Measurements from ENCODE around the gene CDH11. TPM values are rescaled to one million over a fixed set of nuclear protein-coding genes. Genes with fewer than 3 reads are reported as not detected.

CDH11 gene
- total and polyA plus RNA-seq, 2 donors (not counting 1 experiment from before 2014, with no cell fraction given), result 220 to 335 TPM

DNA sequence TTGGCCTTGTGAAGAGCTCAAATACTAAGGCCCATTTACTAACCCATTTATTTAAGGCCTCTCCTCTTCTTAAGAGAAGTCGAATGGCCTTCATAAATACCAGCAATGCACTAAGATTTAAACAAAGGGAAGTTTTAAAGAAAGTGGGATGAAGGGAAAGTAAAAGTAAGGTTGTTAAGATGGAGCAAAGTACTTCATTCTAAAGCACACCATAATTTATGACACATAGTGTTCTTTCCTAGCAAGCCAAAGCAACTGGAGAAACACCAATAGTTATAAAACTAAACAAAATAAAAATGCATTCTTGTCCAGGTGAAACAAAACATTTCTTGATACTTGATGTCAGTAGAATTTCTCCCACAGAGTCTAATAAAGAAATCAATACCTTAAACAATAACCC lies 27.9 kb downstream of the CDH11 start:
- TF ChIP-seq EZH2 (IDR thresholded peaks at IDR 0.05; ENCODE audit: low read length, missing control alignments), result no peak
- TF ChIP-seq, protein P1, sequence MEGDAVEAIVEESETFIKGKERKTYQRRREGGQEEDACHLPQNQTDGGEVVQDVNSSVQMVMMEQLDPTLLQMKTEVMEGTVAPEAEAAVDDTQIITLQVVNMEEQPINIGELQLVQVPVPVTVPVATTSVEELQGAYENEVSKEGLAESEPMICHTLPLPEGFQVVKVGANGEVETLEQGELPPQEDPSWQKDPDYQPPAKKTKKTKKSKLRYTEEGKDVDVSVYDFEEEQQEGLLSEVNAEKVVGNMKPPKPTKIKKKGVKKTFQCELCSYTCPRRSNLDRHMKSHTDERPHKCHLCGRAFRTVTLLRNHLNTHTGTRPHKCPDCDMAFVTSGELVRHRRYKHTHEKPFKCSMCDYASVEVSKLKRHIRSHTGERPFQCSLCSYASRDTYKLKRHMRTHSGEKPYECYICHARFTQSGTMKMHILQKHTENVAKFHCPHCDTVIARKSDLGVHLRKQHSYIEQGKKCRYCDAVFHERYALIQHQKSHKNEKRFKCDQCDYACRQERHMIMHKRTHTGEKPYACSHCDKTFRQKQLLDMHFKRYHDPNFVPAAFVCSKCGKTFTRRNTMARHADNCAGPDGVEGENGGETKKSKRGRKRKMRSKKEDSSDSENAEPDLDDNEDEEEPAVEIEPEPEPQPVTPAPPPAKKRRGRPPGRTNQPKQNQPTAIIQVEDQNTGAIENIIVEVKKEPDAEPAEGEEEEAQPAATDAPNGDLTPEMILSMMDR (conservative IDR thresholded peaks at IDR 0.05 in 1 of 2, IDR thresholded peaks at IDR 0.05 in 1 of 2; ENCODE audit: low read depth in 1 of 2, low read length in 2 of 2), result no peak
- H3K4me1 ChIP-seq (ENCODE audit: control insufficient read depth, extremely low read depth, insufficient read depth, low read length), result no peaks in the 10 kb centered on the region
- H3K4me2 ChIP-seq (ENCODE audit: extremely low read depth, insufficient read depth, low read length), result no peak overlapping the region
- no peaks in the 10 kb centered on the region for H3K9me3 ChIP-seq (ENCODE audit: control insufficient read depth, insufficient read depth, low read depth, low read length)
- no peaks in the 10 kb centered on the region for H3K27me3 ChIP-seq (ENCODE audit: control insufficient read depth, insufficient read depth, low read length)
- H3K36me3 ChIP-seq (ENCODE audit: control insufficient read depth, insufficient read depth, low read length), result peaks cover 2% of the 10 kb centered on the region
- no peak overlapping the region for H3K9ac ChIP-seq (ENCODE audit: insufficient read depth, low read length)
- no peak overlapping the region for H3K27ac ChIP-seq (ENCODE audit: insufficient read depth, low read length)
- H3K79me2 ChIP-seq (ENCODE audit: control insufficient read depth, insufficient read depth, low read length), result peaks cover 54% of the 10 kb centered on the region
- no peak overlapping the region for H3K4me3 ChIP-seq (replicated peaks in 1 of 4; ENCODE audit: control extremely low read depth in 1 of 4, insufficient read depth in 1 of 4, low read depth in 3 of 4, low read length in 4 of 4)
- no peak for DNase-seq (ENCODE audit: low read depth in 2 of 2)
- H4K20me1 ChIP-seq (ENCODE audit: control insufficient read depth, extremely low read depth, insufficient read depth, low read length), result peaks cover 2% of the 10 kb centered on the region
- no peak overlapping the region for H2AFZ ChIP-seq (ENCODE audit: low read length)

DNA sequence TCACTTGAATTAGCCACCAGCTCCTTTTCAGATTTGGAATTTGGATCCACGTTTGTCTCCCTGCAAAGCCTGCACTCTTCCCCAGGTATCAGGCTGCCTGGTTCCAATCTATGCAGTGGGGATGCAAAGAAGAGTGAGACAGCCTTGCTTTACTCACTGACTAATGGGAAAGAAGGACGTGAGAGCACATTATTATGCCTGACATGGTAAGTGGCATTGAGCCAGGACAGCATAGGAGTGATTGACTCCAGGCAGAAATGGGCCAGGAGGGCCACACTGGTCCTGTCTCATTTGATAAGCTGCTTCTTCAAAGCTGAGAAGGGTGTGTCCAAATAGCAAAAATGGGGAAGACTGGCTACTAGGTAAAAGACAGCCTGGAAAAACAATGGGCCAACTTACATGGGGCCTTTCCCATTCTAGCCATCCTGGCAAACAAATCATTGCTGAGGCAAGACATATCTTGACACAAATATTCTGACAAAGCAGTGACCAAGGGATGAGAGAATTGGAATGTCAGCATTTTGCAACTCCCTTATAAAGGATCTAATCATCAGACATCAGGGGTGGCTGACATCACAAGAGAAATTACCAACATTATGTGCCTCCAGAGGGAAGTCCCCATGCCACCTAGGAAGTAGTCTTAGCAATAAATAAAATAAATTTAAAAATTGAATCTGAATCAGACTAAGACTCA lies 38.6 kb downstream of the CDH11 start:
- Histone ChIP-seq H2AFZ (ENCODE audit: low read length) (no peak overlapping the region), H3K4me1 (ENCODE audit: control insufficient read depth, extremely low read depth, insufficient read depth, low read length) (no peaks in the 10 kb centered on the region), H3K9ac (ENCODE audit: insufficient read depth, low read length) (no peak overlapping the region), H3K4me2 (ENCODE audit: extremely low read depth, insufficient read depth, low read length) (no peak overlapping the region), H3K79me2 (ENCODE audit: control insufficient read depth, insufficient read depth, low read length) (peaks cover 29% of the 10 kb centered on the region), H3K36me3 (ENCODE audit: control insufficient read depth, insufficient read depth, low read length) (peaks cover 2% of the 10 kb centered on the region), H3K4me3 (replicated peaks in 1 of 4; ENCODE audit: control extremely low read depth in 1 of 4, insufficient read depth in 1 of 4, low read depth in 3 of 4, low read length in 4 of 4) (no peak overlapping the region), H3K27ac (ENCODE audit: insufficient read depth, low read length) (no peak overlapping the region), H4K20me1 (ENCODE audit: control insufficient read depth, extremely low read depth, insufficient read depth, low read length) (no peaks in the 10 kb centered on the region), H3K9me3 (ENCODE audit: control insufficient read depth, insufficient read depth, low read depth, low read length) (no peaks in the 10 kb centered on the region), H3K27me3 (ENCODE audit: control insufficient read depth, insufficient read depth, low read length) (no peaks in the 10 kb centered on the region)
- TF ChIP-seq, protein P1 (conservative IDR thresholded peaks at IDR 0.05 in 1 of 2, IDR thresholded peaks at IDR 0.05 in 1 of 2; ENCODE audit: low read depth in 1 of 2, low read length in 2 of 2), result no peak
- no peak for TF ChIP-seq EZH2 (IDR thresholded peaks at IDR 0.05; ENCODE audit: low read length, missing control alignments)
- DNase-seq (ENCODE audit: low read depth in 2 of 2), result peak in 1 of 2 donors; percentile 36

DNA sequence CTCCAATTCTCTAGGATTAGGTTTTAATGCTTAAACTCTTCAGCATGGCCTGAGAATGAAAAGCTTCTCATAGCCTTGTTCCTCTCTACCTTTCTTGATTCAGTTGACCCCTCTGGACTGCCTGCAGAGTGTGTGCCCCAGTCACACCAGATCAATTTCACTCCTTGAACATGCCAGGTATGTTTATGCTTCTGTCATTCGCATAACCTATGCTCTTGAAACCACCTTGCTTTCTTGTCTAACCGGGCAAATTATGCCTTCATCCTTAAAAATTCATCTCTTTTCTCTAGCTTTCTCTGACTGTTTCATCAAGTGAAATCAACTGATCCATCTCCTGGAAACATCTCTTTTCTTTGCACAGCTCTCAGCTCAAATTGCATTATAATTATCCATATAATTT lies 42.3 kb downstream of the CDH11 start:
- H3K4me1 ChIP-seq (ENCODE audit: control insufficient read depth, extremely low read depth, insufficient read depth, low read length), result no peaks in the 10 kb centered on the region
- no peak overlapping the region for H3K27ac ChIP-seq (ENCODE audit: insufficient read depth, low read length)
- no peak overlapping the region for H2AFZ ChIP-seq (ENCODE audit: low read length)
- no peak overlapping the region for H3K4me2 ChIP-seq (ENCODE audit: extremely low read depth, insufficient read depth, low read length)
- no peak for TF ChIP-seq EZH2 (IDR thresholded peaks at IDR 0.05; ENCODE audit: low read length, missing control alignments)
- TF ChIP-seq, protein P1 (conservative IDR thresholded peaks at IDR 0.05 in 1 of 2, IDR thresholded peaks at IDR 0.05 in 1 of 2; ENCODE audit: low read depth in 1 of 2, low read length in 2 of 2), result no peak
- no peaks in the 10 kb centered on the region for H3K27me3 ChIP-seq (ENCODE audit: control insufficient read depth, insufficient read depth, low read length)
- H3K4me3 ChIP-seq (replicated peaks in 1 of 4; ENCODE audit: control extremely low read depth in 1 of 4, insufficient read depth in 1 of 4, low read depth in 3 of 4, low read length in 4 of 4), result no peak overlapping the region
- H3K79me2 ChIP-seq (ENCODE audit: control insufficient read depth, insufficient read depth, low read length), result peaks cover 24% of the 10 kb centered on the region
- H3K9ac ChIP-seq (ENCODE audit: insufficient read depth, low read length), result no peak overlapping the region
- no peaks in the 10 kb centered on the region for H4K20me1 ChIP-seq (ENCODE audit: control insufficient read depth, extremely low read depth, insufficient read depth, low read length)
- no peak for DNase-seq (ENCODE audit: low read depth in 2 of 2)
- H3K9me3 ChIP-seq (ENCODE audit: control insufficient read depth, insufficient read depth, low read depth, low read length), result no peaks in the 10 kb centered on the region
- peaks cover 2% of the 10 kb centered on the region for H3K36me3 ChIP-seq (ENCODE audit: control insufficient read depth, insufficient read depth, low read length)
